HG02943 (cell line): ENCODE results near the gene APOBEC2.
"Not testable (repeated sequence)": the region's sequence is repeated elsewhere in the genome, so short reads cannot be mapped to it uniquely, and the experiment has no call there.

Experiments
- ATAC-seq: cut with Tn5 transposase; IDR thresholded peaks from one replicate; pipeline ENCODE4 v1.9.1; 2021; ENCODE audit warnings: mild to moderate bottlenecking, low read depth, moderate library complexity; ENCODE audit not compliant: unreplicated experiment

Gene APOBEC2

GRCh38 chr6:41053041-41053440, at the start of gene APOBEC2:
Gene APOBEC2 (plus strand): TSS chr6:41053202. CDS start chr6:41053348, 146 bp downstream.
- no peak for ATAC-seq

GRCh38 chr6:41006217-41006616, 46.8 kb upstream of the APOBEC2 start:
- ATAC-seq = not testable (repeated sequence)

GRCh38 chr6:41006980-41007379, 46.0 kb upstream of the APOBEC2 start:
- not testable (repeated sequence) for ATAC-seq

- ATAC-seq = no peak
Observed at GRCh38 chr6:41008011-41008410, 45.0 kb upstream of the APOBEC2 start.

- no peak for ATAC-seq
Observed at GRCh38 chr6:41009669-41010068, 43.3 kb upstream of the APOBEC2 start.

- ATAC-seq = no peak
Observed at GRCh38 chr6:41011673-41012072, 41.3 kb upstream of the APOBEC2 start.

GRCh38 chr6:41013466-41014153, 39.4 kb upstream of the APOBEC2 start:
- no peak for ATAC-seq

GRCh38 chr6:41014780-41015179, 38.2 kb upstream of the APOBEC2 start:
- ATAC-seq = no peak

GRCh38 chr6:41015860-41016259, 37.1 kb upstream of the APOBEC2 start:
- ATAC-seq = not testable (repeated sequence)

- no peak for ATAC-seq
Observed at GRCh38 chr6:41017663-41018062, 35.3 kb upstream of the APOBEC2 start.

GRCh38 chr6:41021832-41022231, 31.2 kb upstream of the APOBEC2 start:
- no peak for ATAC-seq

- ATAC-seq = no peak
Observed at GRCh38 chr6:41022294-41022693, 30.7 kb upstream of the APOBEC2 start.

GRCh38 chr6:41023114-41023513, 29.9 kb upstream of the APOBEC2 start:
- ATAC-seq = no peak

- ATAC-seq = no peak
Observed at GRCh38 chr6:41025966-41026530, 27.0 kb upstream of the APOBEC2 start.

GRCh38 chr6:41027241-41027640, 25.8 kb upstream of the APOBEC2 start:
- no peak for ATAC-seq

- ATAC-seq = peak; percentile 74
Observed at GRCh38 chr6:41027799-41028560, 25.0 kb upstream of the APOBEC2 start.

- ATAC-seq = peak; percentile 34
Observed at GRCh38 chr6:41028561-41029412, 24.2 kb upstream of the APOBEC2 start.

- ATAC-seq = no peak
Observed at GRCh38 chr6:41032830-41033229, 20.2 kb upstream of the APOBEC2 start.

GRCh38 chr6:41033776-41034175, 19.2 kb upstream of the APOBEC2 start:
- ATAC-seq = no peak

- ATAC-seq = no peak
Observed at GRCh38 chr6:41036186-41036585, 16.8 kb upstream of the APOBEC2 start.

GRCh38 chr6:41036601-41037000, 16.4 kb upstream of the APOBEC2 start:
- ATAC-seq = no peak
